Mononuclear cell (primary cell): ENCODE data around the gene IL34. TPM values are rescaled to one million over a fixed set of nuclear protein-coding genes. Genes with fewer than 3 reads are reported as not detected.

Experiments
- H3K27me3 ChIP-seq: 2 replicates; pipeline ENCODE4 v1.6.0; 2011; ENCODE audit warnings: low read length, control low read depth; ENCODE audit not compliant: insufficient read depth
- H3K4me1 ChIP-seq: 2 replicates; pipeline ENCODE4 v1.5.1; 2011; ENCODE audit warnings: mild to moderate bottlenecking, low read length, control low read depth; ENCODE audit not compliant: insufficient read depth
- H3K4me3 ChIP-seq: 2 replicates; pipeline ENCODE4 v1.5.1; 2011; ENCODE audit warnings: mild to moderate bottlenecking, low read length, moderate library complexity
- H3K9me3 ChIP-seq: 2 replicates; pipeline ENCODE4 v1.5.1; 2011; ENCODE audit warnings: low read depth, mild to moderate bottlenecking, control low read depth, low read length
- total RNA-seq: library from RNA; depleted of rRNA; stranded (reverse); fragments of >200 nt; gene quantifications from one replicate; pipeline ENCODE4 v1.2.3, GENCODE V29; 2012

Gene IL34
- total RNA-seq, 1 donor, result 0.52 TPM

GRCh38 chr16:70685061-70685937 is 38.9 kb downstream of the IL34 start:
- no peaks in the 10 kb centered on the region for H3K9me3 ChIP-seq
- H3K4me3 ChIP-seq, result no peak overlapping the region
- peaks cover 3% of the 10 kb centered on the region for H3K27me3 ChIP-seq
- no peaks in the 10 kb centered on the region for H3K4me1 ChIP-seq

- H3K9me3 ChIP-seq, result no peaks in the 10 kb centered on the region
- H3K27me3 ChIP-seq, result peaks cover 3% of the 10 kb centered on the region
- no peak within 1 kb of the TSS for H3K4me3 ChIP-seq
- no peaks in the 10 kb centered on the region for H3K4me1 ChIP-seq
These were observed 39.6 kb downstream of the IL34 start, which contains the start of gene MTSS2 for GRCh38 chr16:70685938-70686375. Gene MTSS2, minus strand, starts transcription at chr16:70686053. Its CDS starts 262 bp downstream, at chr16:70685791.

- Histone ChIP-seq H3K4me1 (no peaks in the 10 kb centered on the region), H3K4me3 (no peak overlapping the region), H3K9me3 (no peaks in the 10 kb centered on the region), H3K27me3 (peaks cover 3% of the 10 kb centered on the region)
These were observed 40.2 kb downstream of the IL34 start for GRCh38 chr16:70686376-70687101.

- Histone ChIP-seq H3K4me3 (no peak overlapping the region), H3K27me3 (peaks cover 3% of the 10 kb centered on the region), H3K9me3 (no peaks in the 10 kb centered on the region), H3K4me1 (no peaks in the 10 kb centered on the region)
These were observed 40.7 kb downstream of the IL34 start for GRCh38 chr16:70687102-70687511.

- Histone ChIP-seq H3K9me3 (no peaks in the 10 kb centered on the region), H3K4me1 (no peaks in the 10 kb centered on the region), H3K4me3 (no peak overlapping the region), H3K27me3 (peaks cover 3% of the 10 kb centered on the region)
These were observed 41.4 kb downstream of the IL34 start for GRCh38 chr16:70687671-70688245.

- no peak overlapping the region for H3K4me3 ChIP-seq
- no peaks in the 10 kb centered on the region for H3K9me3 ChIP-seq
- H3K4me1 ChIP-seq, result no peaks in the 10 kb centered on the region
- peaks cover 3% of the 10 kb centered on the region for H3K27me3 ChIP-seq
These were observed 41.9 kb downstream of the IL34 start for GRCh38 chr16:70688246-70688742.

GRCh38 chr16:70689035-70689969 is 42.9 kb downstream of the IL34 start:
- Histone ChIP-seq H3K4me3 (no peak overlapping the region), H3K9me3 (no peaks in the 10 kb centered on the region), H3K27me3 (peaks cover 3% of the 10 kb centered on the region), H3K4me1 (no peaks in the 10 kb centered on the region)

- Histone ChIP-seq H3K4me3 (no peak overlapping the region), H3K4me1 (no peaks in the 10 kb centered on the region), H3K9me3 (no peaks in the 10 kb centered on the region), H3K27me3 (no peaks in the 10 kb centered on the region)
These were observed 43.9 kb downstream of the IL34 start for GRCh38 chr16:70689970-70690891.

- Histone ChIP-seq H3K4me1 (peaks cover 9% of the 10 kb centered on the region), H3K9me3 (no peaks in the 10 kb centered on the region), H3K27me3 (no peaks in the 10 kb centered on the region), H3K4me3 (no peak overlapping the region)
These were observed 45.1 kb downstream of the IL34 start for GRCh38 chr16:70691223-70692129.

GRCh38 chr16:70692130-70692872 is 45.9 kb downstream of the IL34 start:
- H3K27me3 ChIP-seq, result no peaks in the 10 kb centered on the region
- peaks cover 17% of the 10 kb centered on the region for H3K4me1 ChIP-seq
- H3K4me3 ChIP-seq, result no peak overlapping the region
- H3K9me3 ChIP-seq, result no peaks in the 10 kb centered on the region

GRCh38 chr16:70692873-70693671 is 46.7 kb downstream of the IL34 start:
- Histone ChIP-seq H3K27me3 (no peaks in the 10 kb centered on the region), H3K4me1 (peaks cover 25% of the 10 kb centered on the region), H3K4me3 (no peak overlapping the region), H3K9me3 (no peaks in the 10 kb centered on the region)
